RWPE2 (cell line): ENCODE measurements around the gene HOXC11.

Source experiments
- ATAC-seq: fragments of 200-7000 bp; cut with Tn5 transposase; 3 replicates; pipeline ENCODE4 v1.9.1; 2021; ENCODE audit warnings: low read depth
- DNase-seq: peaks from one replicate; pipeline ENCODE4 v3.0.0-alpha.2; 2020; ENCODE audit warnings: low spot score
- H3K27ac ChIP-seq: fragments of 450-650 bp; 2 replicates; pipeline ENCODE4 v1.5.1; 2017; ENCODE audit warnings: mild to moderate bottlenecking; ENCODE audit not compliant: poor library complexity, severe bottlenecking
- H3K27me3 ChIP-seq: fragments of 250-450 bp; sonication (Bioruptor Pico); 2 replicates; pipeline ENCODE4 v1.5.1; 2021; ENCODE audit warnings: mild to moderate bottlenecking, moderate library complexity; ENCODE audit not compliant: insufficient read depth, poor library complexity, severe bottlenecking
- H3K36me3 ChIP-seq: fragments of 250-450 bp; sonication (Bioruptor Pico); 2 replicates; pipeline ENCODE4 v1.5.1; 2020; ENCODE audit warnings: low read depth, mild to moderate bottlenecking, moderate library complexity
- H3K4me1 ChIP-seq: fragments of 250-450 bp; sonication (Bioruptor Pico); 2 replicates; pipeline ENCODE4 v1.5.1; 2021; ENCODE audit warnings: mild to moderate bottlenecking, moderate library complexity; ENCODE audit not compliant: insufficient read depth, poor library complexity, severe bottlenecking
- H3K4me3 ChIP-seq: fragments of 250-450 bp; sonication (Bioruptor Pico); 2 replicates; pipeline ENCODE4 v1.5.1; 2021; ENCODE audit warnings: mild to moderate bottlenecking, moderate library complexity; ENCODE audit not compliant: severe bottlenecking
- H3K9me3 ChIP-seq: fragments of 250-450 bp; sonication (Bioruptor Pico); 2 replicates; pipeline ENCODE4 v1.5.1; 2021; ENCODE audit warnings: mild to moderate bottlenecking, moderate library complexity; ENCODE audit not compliant: severe bottlenecking
- CTCF ChIP-seq: fragments of 450-650 bp; IDR thresholded peaks from one replicate; pipeline ENCODE4 v1.5.1; 2017; ENCODE audit warnings: mild to moderate bottlenecking, moderate library complexity; ENCODE audit not compliant: poor library complexity, severe bottlenecking

Gene HOXC11

GRCh38 chr12:53992377-53992889, 19.5 kb downstream of the HOXC11 start:
- Histone ChIP-seq H3K27me3 (peaks cover 100% of the 10 kb centered on the region), H3K4me3 (no peak overlapping the region), H3K4me1 (peaks cover 6% of the 10 kb centered on the region), H3K27ac (no peak overlapping the region), H3K36me3 (no peaks in the 10 kb centered on the region), H3K9me3 (no peaks in the 10 kb centered on the region)
- no peak for DNase-seq
- no peak for TF ChIP-seq CTCF
- ATAC-seq: no peak

GRCh38 chr12:53993162-53994008, 20.5 kb downstream of the HOXC11 start:
- no peak for ATAC-seq
- peaks cover 100% of the 10 kb centered on the region for H3K27me3 ChIP-seq

GRCh38 chr12:53994009-53994263, 21.0 kb downstream of the HOXC11 start:
- no peak for ATAC-seq
- Histone ChIP-seq H3K27me3 (peaks cover 100% of the 10 kb centered on the region), H3K4me3 (no peak overlapping the region), H3K9me3 (no peaks in the 10 kb centered on the region), H3K36me3 (no peaks in the 10 kb centered on the region), H3K27ac (no peak overlapping the region), H3K4me1 (peaks cover 6% of the 10 kb centered on the region)
- DNase-seq: no peak
- TF ChIP-seq CTCF: no peak

More at GRCh38 chr12:53993162-53994008, 20.5 kb downstream of the HOXC11 start:
- TF ChIP-seq CTCF: no peak
- Histone ChIP-seq H3K27ac (no peak overlapping the region), H3K4me1 (peaks cover 6% of the 10 kb centered on the region), H3K4me3 (no peak overlapping the region), H3K36me3 (no peaks in the 10 kb centered on the region), H3K9me3 (no peaks in the 10 kb centered on the region)
- DNase-seq: no peak

- no peak for DNase-seq
Measured at GRCh38 chr12:53994264-53995001, 21.5 kb downstream of the HOXC11 start.

More at GRCh38 chr12:53994264-53995001, 21.5 kb downstream of the HOXC11 start:
- no peak for ATAC-seq
- Histone ChIP-seq H3K9me3 (no peaks in the 10 kb centered on the region), H3K27ac (no peak overlapping the region), H3K27me3 (peaks cover 98% of the 10 kb centered on the region), H3K4me3 (no peak overlapping the region), H3K36me3 (no peaks in the 10 kb centered on the region), H3K4me1 (peaks cover 4% of the 10 kb centered on the region)
- no peak for TF ChIP-seq CTCF
